Mesothelial cell of epicardium (in vitro differentiated cells): ENCODE results near the gene OR56B1. TPM values are rescaled to one million over a fixed set of nuclear protein-coding genes. Genes with fewer than 3 reads are reported as not detected.
A peak's percentile ranks its signal among the peaks of the same experiment; 100 is the strongest.

Experiments
- DNase-seq, 2 experiments: peaks; one replicate each; pipeline ENCODE4 v3.0.0; 2021; ENCODE audit warnings: low spot score in 2 of 2; ENCODE audit not compliant: unreplicated experiment in 2 of 2
- H3K27ac Mint-ChIP-seq: 2 replicates; pipeline ENCODE4 v1.8.0; 2021; ENCODE audit warnings: mixed read lengths
- H3K27me3 Mint-ChIP-seq: 2 replicates; pipeline ENCODE4 v1.8.0; 2021; ENCODE audit warnings: low read depth, mixed read lengths
- H3K36me3 Mint-ChIP-seq: 2 replicates; pipeline ENCODE4 v1.8.0; 2021; ENCODE audit warnings: mixed read lengths
- H3K4me1 Mint-ChIP-seq: 2 replicates; pipeline ENCODE4 v1.8.0; 2021; ENCODE audit warnings: mixed read lengths
- H3K4me3 Mint-ChIP-seq: 2 replicates; pipeline ENCODE4 v1.8.0; 2021; ENCODE audit warnings: mild to moderate bottlenecking, moderate library complexity, mixed read lengths
- H3K9me3 Mint-ChIP-seq: 2 replicates; pipeline ENCODE4 v1.8.0; 2021; ENCODE audit warnings: mixed read lengths
- total RNA-seq: library from RNA; stranded (reverse); gene quantifications from 3 replicates; pipeline ENCODE4 v1.2.1, GENCODE V29; 2021
- TF ChIP-seq, protein P1 (sequence below): fragments of 200-600 bp; sonication (generic); IDR thresholded peaks from one replicate; pipeline ENCODE4 v1.5.0; 2021; ENCODE audit warnings: antibody characterized with exemption; ENCODE audit not compliant: unreplicated experiment

OR56B1 gene
- total RNA-seq, 1 donor from 2014 or later, result 0.11 TPM

DNA sequence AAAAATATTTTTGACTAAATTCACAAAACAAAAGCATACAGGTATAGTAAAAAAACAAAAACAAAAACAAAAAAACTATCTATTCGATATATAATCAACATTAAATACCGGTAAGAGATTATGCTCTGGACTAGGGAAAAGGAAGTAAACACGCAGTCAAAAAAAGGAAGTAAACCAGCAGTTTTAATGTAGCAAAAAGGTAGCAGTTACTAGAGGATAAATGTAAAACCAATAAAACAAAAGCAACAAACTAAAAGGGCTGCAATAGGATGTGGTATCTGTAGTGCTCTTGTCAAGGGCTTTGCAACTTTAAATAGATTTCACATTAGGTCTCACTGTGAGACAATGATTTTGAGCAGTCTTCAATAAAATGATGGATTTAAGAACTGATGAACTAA is 44.3 kb upstream of the OR56B1 start:
- Mint-ChIP-seq H3K27ac (peak overlapping the region; percentile 55), H3K4me3 (no peak overlapping the region), H3K36me3 (peaks cover 9% of the 10 kb centered on the region), H3K9me3 (no peaks in the 10 kb centered on the region), H3K4me1 (peaks cover 28% of the 10 kb centered on the region), H3K27me3 (no peaks in the 10 kb centered on the region)
- DNase-seq, result no peak
- TF ChIP-seq, protein P1, sequence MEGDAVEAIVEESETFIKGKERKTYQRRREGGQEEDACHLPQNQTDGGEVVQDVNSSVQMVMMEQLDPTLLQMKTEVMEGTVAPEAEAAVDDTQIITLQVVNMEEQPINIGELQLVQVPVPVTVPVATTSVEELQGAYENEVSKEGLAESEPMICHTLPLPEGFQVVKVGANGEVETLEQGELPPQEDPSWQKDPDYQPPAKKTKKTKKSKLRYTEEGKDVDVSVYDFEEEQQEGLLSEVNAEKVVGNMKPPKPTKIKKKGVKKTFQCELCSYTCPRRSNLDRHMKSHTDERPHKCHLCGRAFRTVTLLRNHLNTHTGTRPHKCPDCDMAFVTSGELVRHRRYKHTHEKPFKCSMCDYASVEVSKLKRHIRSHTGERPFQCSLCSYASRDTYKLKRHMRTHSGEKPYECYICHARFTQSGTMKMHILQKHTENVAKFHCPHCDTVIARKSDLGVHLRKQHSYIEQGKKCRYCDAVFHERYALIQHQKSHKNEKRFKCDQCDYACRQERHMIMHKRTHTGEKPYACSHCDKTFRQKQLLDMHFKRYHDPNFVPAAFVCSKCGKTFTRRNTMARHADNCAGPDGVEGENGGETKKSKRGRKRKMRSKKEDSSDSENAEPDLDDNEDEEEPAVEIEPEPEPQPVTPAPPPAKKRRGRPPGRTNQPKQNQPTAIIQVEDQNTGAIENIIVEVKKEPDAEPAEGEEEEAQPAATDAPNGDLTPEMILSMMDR, result no peak

DNA sequence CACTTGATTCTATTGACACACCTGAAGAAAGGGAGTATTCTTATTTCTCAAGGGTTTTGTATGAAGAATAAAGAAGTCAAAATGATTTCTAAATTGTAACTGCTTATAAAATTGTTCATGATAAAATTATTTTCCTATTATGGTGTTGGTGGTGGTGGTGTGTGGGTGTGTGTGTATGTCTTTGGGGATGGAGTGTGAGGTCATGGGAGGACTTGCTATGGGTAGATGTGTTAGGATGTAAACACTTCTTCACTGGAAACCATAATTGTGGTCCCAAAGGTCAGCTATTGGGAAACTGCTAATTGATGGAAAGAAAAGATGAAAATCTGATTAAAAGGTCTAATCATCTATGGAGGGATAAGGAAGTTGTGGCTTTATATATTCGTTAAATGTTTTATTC is 41.6 kb upstream of the OR56B1 start:
- no peak overlapping the region for H3K4me3 Mint-ChIP-seq
- H3K4me1 Mint-ChIP-seq, result peaks cover 19% of the 10 kb centered on the region
- no peaks in the 10 kb centered on the region for H3K9me3 Mint-ChIP-seq
- peaks cover 18% of the 10 kb centered on the region for H3K36me3 Mint-ChIP-seq
- TF ChIP-seq, protein P1, result no peak
- no peaks in the 10 kb centered on the region for H3K27me3 Mint-ChIP-seq
- no peak for DNase-seq
- no peak overlapping the region for H3K27ac Mint-ChIP-seq

DNA sequence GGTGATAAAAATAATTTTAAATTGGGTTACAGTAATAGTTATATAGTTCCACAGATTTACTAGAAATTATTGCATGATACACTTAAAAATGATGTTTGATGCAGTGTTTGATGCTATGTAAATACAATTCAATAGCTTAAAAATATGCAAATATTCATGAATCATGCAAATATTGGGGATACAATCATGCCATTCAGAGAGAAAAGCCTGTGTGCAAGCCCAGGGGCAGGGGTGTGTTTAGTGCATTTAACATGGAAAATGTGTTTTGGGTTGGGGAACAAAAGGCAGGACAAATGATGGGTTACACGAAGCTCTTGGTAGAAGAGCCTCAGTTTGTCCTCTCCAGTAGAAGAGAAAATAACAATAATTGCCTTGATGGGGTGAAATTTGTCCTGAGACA is 40.7 kb upstream of the OR56B1 start:
- Mint-ChIP-seq H3K4me3 (no peak overlapping the region), H3K36me3 (peaks cover 18% of the 10 kb centered on the region)

DNA sequence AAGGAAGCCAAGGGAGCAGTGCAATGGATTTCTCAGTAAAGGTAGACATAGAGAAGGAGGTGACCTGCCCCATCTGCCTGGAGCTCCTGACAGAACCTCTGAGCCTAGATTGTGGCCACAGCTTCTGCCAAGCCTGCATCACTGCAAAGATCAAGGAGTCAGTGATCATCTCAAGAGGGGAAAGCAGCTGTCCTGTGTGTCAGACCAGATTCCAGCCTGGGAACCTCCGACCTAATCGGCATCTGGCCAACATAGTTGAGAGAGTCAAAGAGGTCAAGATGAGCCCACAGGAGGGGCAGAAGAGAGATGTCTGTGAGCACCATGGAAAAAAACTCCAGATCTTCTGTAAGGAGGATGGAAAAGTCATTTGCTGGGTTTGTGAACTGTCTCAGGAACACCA is 40.0 kb upstream of the OR56B1 start:
- Mint-ChIP-seq H3K27me3 (no peaks in the 10 kb centered on the region), H3K27ac (no peak overlapping the region)

More for the DNA sequence above, 40.7 kb upstream of the OR56B1 start:
- no peak for DNase-seq
- Mint-ChIP-seq H3K9me3 (no peaks in the 10 kb centered on the region), H3K27ac (no peak overlapping the region), H3K27me3 (no peaks in the 10 kb centered on the region), H3K4me1 (peaks cover 10% of the 10 kb centered on the region)
- TF ChIP-seq, protein P1, result no peak

DNA sequence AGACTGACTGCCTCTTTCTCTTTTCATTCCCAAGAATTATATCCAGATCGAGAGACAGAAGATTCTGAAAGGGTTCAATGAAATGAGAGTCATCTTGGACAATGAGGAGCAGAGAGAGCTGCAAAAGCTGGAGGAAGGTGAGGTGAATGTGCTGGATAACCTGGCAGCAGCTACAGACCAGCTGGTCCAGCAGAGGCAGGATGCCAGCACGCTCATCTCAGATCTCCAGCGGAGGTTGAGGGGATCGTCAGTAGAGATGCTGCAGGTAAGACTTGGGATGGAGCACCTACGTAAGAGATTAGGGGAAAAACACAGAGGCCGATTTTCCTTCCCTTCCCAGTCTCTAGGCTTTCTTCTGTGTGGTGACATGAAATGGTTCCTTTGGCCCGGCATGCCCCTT is 38.0 kb upstream of the OR56B1 start:
- Mint-ChIP-seq H3K4me3 (no peak overlapping the region), H3K36me3 (peaks cover 18% of the 10 kb centered on the region), H3K9me3 (no peaks in the 10 kb centered on the region), H3K27ac (no peak overlapping the region), H3K27me3 (no peaks in the 10 kb centered on the region), H3K4me1 (no peaks in the 10 kb centered on the region)
- DNase-seq, result no peak
- TF ChIP-seq, protein P1, result no peak

More for the DNA sequence above, 40.0 kb upstream of the OR56B1 start:
- Mint-ChIP-seq H3K36me3 (peaks cover 20% of the 10 kb centered on the region), H3K4me3 (no peak overlapping the region), H3K9me3 (no peaks in the 10 kb centered on the region), H3K4me1 (peaks cover 3% of the 10 kb centered on the region)
- TF ChIP-seq, protein P1, result no peak
- DNase-seq, result no peak
